Effector CD8-positive, alpha-beta T cell (primary cell): ENCODE results near the gene ITM2C.

Source experiments
- DNase-seq: peaks from one replicate; lab custom pipeline; 2025; lab: John Stamatoyannopoulos, UW

ITM2C gene

GRCh38 chr2:230893338-230893737 lies 28.6 kb downstream of the ITM2C start:
- DNase-seq, result no peak

- DNase-seq, result no peak
These were observed 29.4 kb downstream of the ITM2C start for GRCh38 chr2:230893841-230894781.

DNA sequence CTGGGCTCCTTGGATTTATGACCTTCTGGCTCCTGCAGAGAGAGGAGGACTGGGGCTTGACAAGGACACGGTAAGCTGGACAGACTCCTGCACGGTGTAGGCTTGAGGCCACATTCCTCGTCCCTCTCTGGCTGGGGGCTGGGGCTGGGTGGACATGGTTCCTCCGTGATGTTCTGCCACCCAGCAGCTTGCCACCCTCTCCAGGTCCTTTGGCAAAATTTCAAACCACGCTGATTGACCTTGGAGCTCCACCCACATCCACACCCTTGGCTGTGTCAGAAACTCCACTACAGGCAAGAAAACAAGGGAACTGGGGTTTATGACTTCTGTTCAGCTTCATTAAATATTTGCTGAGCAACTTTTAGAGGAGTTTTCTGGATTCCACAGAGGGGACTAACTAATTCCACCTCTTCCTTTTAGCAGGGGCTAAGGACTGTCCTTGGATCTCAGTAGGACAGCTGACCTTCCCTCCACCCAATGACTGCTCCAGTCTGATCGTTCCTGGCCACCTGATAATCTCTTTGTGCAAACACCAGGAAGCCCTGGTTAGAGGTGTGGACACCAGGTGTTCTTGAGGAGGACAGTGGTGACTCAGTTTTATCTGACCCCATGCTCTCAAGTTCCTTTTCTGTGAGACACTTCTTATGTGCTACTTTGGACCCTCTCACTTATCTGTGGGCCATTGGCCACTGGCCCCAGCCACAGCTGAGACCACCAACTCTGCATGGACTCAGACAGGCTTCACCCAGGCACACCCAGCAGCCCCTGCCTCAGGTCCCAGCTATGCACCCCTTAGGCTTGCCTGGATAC lies 31.0 kb downstream of the ITM2C start:
- no peak for DNase-seq

GRCh38 chr2:230896346-230897115 lies 31.8 kb downstream of the ITM2C start:
- no peak for DNase-seq

DNA sequence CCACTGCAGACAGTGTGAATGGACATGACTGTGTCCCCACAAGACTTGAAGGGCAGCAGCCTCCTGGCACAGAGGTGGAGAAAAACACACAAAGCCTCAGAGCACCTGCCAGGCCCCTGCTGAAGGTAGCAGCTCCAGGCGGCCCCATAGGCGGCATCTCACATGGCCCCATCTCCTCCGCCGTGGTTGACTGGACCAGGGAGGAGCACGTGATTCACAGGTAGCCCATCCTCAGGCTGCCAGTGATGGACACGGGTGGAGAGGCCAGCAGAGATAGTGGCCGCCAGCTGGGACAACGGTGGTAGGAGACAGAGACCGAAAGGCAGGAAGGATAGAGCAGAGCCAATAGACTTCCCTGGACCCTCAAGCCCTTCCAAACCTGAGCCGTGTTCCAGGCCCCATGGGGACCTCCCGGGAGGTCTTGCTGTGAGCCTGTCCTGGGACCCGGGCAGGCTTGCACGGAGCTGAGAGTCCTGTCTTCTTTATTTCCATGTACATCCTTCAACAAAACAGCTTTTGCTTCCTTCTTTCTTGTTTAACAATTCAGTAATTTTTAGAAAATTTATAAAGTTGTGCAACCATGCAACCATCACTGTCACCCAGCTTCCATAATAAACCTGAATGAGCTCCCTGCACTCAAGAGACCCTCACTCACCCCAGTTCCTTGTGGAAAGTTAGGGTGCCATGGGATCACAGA lies 33.4 kb downstream of the ITM2C start:
- no peak for DNase-seq

DNA sequence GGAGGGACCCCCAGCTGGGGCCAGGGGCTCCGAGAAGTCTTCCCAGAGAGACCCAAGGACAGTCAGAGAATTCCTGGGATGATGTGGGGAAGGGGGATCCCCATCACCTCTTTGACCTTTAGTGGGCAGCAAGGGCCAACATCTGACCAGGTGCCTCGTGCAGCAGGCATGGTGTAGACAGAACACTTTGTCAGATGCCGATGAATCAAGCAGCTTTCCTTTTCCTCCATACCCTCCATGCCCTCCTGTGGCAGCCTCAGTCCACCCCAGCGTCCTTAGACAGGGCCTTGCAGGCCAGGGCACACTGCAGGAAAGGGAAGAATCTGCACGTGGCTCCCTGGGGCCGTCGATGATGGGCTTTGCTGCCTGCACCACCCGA lies 34.0 kb downstream of the ITM2C start:
- no peak for DNase-seq

GRCh38 chr2:230899287-230899686 lies 34.5 kb downstream of the ITM2C start:
- DNase-seq, result no peak

DNA sequence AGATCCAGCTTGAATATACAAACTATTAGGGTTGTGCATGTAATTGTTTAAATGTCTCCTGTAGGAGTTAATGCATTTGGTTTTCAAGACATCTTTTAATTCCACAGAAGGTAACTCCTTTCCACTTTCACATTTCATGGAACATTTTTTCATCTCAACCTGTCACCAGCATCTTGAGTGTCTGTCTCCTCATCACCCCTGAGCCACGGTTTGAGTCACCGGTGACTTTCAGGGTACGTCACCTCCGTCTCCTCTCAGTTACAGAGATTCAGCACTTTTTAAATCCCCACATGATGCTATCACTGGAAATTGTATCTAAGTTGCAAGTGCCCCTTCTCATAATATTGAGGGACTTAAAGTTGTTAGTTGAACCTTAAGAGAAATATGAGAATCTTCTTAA lies 35.0 kb downstream of the ITM2C start:
- DNase-seq, result no peak

DNA sequence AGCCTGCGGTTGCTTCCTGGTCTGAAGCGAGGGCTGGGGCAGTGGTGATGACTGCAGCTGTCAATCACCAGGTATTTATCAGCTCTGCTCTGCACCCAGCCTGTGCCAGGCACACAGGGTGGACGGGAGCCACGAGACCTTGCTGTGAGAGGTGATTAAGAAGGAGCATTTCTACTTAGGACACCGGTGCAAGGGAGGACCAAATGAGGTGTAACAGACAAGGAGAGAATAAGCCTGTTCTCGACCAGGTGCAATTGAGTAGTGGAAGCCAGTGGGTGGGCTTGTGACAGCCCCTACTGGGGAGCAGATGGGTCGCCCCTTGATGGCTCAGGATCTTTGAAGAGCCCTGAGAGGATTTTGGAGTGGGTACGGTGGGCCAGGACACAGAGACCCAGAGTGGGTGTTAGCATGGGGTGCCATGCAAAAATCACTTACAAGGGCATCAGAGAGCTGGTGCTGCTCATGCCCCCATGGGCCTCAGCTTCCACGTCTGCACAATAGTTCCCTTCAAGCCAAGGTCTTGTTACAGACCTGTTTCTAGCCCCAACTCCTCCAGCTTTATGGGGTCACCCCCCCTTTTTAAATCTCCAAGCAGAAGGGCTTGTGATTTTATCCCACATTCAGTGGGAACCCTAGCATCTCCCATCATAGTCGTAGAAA lies 35.7 kb downstream of the ITM2C start:
- no peak for DNase-seq

DNA sequence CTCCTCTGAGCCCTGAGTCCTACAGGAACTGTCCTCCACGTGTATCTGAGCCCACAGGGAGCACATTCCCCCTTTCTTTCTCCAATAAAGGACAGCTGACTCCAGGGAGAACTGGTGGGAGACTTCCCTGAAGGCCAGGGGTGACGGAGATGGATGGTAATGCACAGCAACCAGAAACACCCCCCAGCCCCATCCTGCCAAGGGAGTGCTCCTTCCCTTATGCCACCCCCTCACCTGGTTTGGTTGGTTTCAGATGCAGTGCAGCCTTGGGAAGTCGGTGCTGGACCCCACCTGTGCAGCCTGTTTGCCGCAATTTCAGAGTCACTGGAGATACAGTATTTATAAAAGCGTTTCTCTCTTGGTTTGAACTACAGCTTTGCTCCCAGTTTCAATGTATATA lies 36.3 kb downstream of the ITM2C start:
- no peak for DNase-seq

DNA sequence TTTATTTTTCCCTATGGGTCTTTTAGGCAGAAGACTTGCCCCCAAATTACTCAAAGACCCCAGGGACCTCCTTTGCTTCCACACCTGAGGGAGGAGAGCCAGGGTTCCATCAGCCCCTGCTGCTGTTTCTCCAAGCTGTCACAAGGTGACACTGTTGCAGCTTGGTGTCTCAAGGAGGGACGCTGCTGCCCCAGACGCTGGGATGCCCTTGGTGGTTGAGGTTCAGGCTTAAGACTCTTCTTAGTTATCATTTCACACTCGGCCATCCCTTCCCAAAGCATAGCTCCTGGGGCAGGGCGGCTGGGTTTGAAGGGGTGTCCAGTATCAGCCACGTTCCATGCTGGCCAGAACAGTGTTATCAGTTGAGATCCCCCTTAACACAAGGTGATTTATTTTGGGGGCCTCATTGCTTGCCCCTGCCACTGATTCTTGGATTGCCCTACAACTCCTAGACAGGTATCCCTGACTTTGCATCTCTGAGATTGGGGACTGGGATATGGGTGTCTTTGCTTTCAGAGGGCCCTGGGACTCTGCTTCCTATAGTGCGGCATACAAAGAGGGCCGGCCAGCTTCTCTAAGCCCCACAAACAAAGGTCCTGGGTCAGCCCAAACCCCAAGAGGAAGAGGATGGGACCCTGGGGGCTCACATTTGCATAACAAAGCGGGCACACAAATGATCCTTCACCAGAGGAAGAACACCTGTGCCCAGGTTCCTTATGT lies 37.6 kb downstream of the ITM2C start:
- no peak for DNase-seq

DNA sequence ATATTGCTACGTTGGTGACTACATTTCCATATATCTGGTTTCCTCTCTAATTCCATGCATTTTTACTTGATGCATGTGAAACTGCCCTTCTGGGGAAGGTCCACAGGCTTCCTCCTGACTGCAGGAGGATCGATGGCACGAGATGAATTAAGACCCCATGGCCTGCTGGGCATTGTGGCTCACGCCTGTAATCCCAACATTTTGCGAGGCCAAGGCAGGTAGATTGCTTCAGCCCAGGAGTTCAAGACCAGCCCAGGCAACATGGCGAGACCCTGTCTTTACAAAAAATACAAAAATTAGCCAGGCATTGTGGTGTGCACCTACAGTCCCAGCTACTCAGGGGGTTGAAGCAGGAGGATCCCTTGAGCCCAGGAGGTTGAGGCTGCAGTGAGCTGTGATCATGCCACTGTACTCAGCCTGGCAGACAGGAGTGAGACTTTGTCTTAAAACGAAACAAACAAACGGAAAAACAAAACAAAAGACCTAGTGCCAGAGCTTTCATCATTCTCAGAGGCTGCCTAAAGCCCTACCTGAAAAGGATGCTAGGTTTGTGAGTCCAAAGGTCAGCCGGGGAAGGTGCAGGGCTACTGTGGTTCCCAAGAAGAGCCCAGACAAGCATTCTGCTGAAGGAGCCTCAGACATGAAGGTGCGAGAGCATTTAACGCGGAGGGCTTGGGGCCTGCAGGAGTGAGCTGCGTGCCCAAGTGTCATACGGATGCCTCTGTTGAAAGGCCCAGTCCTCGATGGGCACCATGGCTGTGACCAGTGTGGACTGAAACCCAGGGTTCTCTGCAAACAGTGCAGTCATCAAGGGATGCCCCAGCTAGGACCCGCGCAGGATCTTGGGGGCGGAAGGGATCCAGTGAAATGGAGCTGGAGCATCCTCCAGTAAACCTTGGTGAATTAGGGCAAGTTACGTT lies 38.7 kb downstream of the ITM2C start:
- DNase-seq, result no peak

GRCh38 chr2:230904856-230905447 lies 40.2 kb downstream of the ITM2C start:
- no peak for DNase-seq

DNA sequence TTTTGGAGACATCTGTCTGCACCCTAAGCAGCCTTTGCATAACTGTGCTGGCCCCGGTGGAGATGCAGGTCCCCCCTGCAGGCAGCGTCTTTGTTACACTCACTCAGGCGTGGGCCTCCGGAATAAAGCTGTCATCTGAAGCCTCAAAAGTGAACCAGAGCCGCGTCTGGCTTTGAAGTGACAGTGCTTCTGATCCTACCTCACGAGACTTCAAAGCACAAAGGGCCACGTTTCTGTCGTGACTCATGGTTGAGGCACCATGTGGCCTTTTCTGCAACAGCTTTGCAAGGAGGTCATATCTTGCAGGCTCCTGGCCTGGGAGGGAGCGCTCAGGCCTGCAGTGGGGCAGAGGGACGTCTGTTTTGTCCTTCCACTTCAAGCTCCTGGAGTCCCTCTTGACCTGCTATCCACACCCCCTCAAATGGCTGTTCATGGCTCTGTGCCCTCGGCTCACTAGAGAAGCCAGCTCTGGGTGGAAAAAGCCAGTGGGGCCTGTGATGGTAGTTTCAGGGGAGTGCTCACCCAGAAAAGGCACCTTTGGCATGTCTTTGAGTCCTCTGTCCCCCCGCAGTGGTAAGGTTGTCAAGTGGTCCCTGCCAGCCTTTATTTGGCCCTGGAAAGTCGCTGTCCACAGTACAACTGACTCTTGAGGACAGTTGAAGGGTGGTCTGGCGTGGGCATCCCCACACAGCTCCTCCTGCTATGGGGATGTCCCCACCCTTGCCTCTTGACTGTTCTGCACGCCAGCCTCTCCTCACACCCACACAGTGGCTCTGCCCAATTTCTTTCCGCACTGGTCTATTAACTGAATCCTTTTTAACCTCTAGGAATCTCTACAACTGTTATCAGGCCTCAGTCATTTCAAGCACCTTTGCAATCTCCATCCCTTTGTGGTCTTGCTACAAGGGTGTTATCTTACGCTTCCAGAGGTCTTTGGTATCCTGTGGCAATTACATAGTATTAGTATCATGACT lies 41.0 kb downstream of the ITM2C start:
- peak; percentile 67 for DNase-seq

- DNase-seq, result no peak
These were observed 41.9 kb downstream of the ITM2C start for GRCh38 chr2:230906471-230907230.

DNA sequence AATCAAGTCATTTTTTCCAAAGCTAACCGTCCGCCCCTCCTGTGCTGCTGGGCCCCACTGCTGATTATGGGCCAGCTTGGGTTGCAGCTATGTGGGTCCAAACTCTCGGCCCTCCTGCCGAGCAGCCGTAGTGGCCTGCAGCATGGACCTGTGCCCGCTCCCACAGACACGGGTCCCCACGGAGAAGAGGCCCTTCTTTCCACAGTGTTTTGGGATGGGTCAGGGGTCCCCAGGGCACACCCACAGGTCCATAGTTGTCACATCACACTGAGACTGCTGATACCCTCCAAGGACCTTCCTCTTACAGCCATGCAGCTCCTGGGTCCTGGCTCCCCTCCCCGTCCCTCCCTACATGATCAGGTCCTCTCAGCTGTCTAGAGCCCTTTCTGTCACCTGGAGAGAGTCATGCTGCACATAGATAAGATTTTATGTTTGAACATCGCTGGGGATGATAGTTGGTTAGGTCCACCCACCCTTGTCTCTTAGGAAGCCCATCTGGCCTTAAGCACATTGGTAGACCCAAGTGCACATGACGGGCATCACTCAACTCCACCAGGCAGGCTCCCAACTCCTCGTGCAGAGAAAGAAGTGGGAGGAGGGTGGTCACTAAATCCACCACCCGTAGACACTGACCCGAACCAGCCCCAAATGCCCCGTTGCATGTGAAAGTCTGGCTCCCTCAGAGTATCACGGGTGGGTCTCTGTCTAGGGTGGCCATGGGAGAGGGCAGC lies 42.8 kb downstream of the ITM2C start:
- no peak for DNase-seq
